DND-41 (cell line): ENCODE measurements around the gene RHOB.

Source experiments
- CTCF ChIP-seq: IDR thresholded peaks from 2 replicates; pipeline ENCODE4 v1.5.1; 2012; ENCODE audit warnings: borderline replicate concordance, low read length, moderate library complexity, mild to moderate bottlenecking; ENCODE audit not compliant: poor library complexity, severe bottlenecking; ENCODE audit errors: extremely low read depth
- EZH2 ChIP-seq: IDR thresholded peaks from 3 replicates; pipeline ENCODE4 v1.6.1; 2012; ENCODE audit warnings: borderline replicate concordance, low read depth, mild to moderate bottlenecking, moderate library complexity, low read length, inconsistent platforms; ENCODE audit not compliant: severe bottlenecking

GRCh38 chr2:20484034-20484617, 37.3 kb downstream of the RHOB start:
- no peak for TF ChIP-seq CTCF
- TF ChIP-seq EZH2 = no peak
